Measurements from ENCODE around the gene APPL2.

Gene APPL2, protein sequence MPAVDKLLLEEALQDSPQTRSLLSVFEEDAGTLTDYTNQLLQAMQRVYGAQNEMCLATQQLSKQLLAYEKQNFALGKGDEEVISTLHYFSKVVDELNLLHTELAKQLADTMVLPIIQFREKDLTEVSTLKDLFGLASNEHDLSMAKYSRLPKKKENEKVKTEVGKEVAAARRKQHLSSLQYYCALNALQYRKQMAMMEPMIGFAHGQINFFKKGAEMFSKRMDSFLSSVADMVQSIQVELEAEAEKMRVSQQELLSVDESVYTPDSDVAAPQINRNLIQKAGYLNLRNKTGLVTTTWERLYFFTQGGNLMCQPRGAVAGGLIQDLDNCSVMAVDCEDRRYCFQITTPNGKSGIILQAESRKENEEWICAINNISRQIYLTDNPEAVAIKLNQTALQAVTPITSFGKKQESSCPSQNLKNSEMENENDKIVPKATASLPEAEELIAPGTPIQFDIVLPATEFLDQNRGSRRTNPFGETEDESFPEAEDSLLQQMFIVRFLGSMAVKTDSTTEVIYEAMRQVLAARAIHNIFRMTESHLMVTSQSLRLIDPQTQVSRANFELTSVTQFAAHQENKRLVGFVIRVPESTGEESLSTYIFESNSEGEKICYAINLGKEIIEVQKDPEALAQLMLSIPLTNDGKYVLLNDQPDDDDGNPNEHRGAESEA

DNA sequence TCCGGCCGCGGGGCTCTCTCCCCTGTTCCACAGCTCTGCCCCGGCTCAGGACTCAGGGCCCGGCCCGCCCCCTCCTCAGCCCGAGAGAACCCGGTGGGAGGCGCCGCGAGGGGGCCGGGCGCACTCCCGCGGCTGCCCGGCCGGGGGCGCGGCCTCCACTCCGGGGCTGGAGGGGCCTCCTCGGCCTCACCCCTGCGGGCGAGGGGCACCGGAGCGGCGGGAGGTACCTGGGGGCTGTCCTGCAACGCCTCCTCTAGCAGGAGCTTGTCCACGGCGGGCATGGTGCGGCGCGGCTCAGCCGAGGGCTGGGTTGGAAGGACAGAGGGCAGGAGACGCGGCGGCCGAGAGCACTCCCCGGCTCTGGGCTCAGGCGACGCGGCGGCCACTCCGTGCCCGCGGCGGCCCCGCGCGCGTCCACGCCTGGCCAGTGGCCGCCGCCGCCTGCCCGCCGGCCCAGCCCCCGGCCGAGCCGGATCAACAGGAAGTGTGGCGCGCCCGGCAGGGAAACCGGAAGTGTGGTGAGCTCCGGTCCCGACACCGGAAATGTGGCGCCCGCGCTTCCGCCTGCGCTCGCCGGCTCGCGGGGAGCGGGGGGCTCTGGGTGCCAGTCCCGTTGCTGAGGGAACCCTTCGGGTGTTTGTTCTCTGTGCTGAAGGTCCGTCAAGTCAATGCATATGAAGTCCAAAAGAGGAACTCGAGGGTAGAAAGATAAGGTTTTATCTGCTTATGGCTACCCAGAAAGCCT lies at the start of gene APPL2:
Gene APPL2, minus strand, starts transcription at position 443 of the 745 bp plus-strand sequence. Its CDS starts 162 bp downstream, at position 281.
- peak; percentile 77 for DNase-seq

DNA sequence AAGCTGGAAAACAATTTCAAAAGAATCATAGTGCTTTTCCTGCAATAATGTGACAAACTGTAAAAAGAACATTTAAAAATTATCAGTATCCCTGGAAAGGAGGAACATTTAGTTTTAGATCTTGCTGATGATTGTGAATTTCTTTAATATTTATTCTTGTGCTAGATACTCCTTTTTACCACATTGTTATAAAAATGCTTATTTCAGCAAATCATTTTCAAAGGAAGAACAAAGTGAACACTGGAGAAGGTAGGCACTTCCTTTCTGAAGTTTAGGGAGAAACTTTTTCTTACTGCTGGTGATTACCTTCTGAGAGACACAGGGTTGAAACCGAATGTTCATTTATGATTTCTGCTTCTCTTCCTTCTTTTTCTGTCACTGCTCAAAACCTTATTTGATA lies 49.4 kb upstream of the APPL2 start:
- DNase-seq: no peak

DNA sequence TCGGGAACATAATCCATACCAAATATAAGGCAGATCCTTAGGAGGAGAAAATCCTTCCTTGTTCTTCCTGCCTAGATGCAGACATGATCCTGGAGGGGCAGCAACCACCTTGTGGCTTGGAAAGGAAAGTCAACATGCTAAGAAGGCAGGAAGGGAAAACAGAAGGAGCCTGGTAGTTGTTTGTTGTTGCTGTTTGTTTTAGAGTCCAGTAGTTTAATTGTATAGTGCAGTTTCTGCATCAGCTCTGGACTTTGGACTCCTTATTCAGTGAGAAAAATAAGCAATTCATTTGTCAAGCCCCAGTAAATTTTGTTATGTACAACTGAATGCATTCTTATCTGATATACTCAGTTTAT lies 45.7 kb upstream of the APPL2 start:
- no peak for DNase-seq

DNA sequence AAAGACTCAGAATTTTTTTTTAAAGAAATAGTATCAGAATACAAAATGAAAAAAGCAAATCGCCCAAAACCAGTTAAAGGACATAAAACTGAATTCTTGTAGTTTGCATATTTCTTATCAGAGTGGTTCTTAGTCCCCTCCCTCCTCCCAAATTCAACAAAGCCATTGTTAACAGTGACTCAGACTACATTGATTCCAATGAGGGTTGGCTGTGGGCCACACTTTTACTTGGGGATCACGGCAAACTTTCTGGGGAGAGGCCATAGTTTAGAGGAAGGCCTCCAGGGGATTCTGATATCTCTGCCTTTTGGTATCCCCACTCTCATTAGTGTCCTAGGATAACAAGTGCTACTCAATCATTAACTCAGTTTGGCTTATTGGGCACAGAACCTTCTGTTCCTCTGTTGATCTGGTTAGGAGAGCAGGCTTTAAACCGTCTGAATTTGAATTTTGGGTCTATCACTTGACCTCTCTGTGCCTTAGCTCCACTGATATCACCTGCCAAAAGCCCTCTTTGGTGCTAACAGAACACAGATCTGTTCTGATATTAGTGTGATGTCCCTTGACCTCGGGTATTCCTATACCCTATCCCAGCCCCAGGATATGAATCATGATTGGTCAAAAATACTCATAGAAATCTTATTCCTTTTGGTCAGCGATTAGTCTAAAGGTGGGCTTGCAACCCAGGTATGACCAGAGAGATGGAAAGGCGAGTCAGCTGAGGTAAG lies 45.2 kb upstream of the APPL2 start:
- no peak for DNase-seq

DNA sequence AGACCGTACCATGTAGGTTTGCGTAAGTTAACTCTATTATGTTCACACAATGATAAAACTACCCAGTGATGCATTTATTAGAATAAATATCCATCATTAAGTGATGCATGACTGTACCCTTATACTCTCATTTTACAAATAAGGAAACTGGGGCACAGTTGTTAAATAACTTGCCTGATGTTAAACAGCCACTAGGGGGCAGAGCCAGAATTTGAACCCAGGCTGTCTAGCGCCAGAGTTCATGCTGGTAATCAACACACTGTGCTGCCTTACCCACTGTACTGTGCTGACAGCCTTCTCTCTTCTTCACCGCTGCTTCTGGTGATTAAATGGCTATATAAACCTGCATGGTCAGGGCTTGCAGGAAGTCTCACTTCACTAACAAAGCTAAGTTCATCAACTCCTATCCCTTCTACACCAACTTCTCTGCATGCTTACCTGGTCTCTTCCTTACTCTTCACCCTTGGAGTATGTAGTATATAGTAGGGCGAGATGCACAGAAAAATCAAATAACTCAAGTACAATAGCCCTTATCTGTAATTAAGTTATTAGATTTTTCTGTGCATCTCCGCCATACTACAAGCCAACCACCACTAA lies 43.6 kb upstream of the APPL2 start:
- peak; percentile 2 for DNase-seq

DNA sequence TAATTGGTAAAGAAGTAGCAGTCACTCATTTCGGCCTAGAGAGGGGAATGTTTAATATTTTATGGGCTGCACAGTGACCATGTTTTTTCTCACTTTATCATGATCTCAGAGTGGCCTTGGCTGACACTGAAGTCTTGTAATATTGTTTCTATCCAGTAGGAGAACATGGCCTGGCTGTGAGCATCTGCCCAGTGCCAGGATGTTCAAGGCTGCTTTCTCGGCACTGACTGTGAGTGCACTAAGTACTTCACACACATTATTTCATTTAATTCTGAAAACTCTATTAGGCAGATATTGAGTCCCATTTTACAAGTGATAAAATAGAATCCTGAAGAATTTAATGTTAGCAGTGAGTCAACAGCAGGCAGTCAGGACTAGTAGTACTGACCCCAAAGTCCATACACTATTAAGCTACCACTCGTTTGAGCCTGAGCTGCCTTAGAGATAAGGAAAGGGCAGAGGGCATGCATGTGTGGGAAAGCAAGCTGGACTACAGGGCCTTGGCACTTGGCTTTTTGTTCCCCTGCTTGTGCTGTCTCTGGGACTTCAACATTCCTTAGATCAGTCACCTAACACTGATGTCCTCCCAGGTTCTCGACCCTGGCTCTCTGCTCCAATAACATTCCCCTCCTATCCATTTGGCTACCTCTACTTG lies 42.2 kb upstream of the APPL2 start:
- DNase-seq: no peak

DNA sequence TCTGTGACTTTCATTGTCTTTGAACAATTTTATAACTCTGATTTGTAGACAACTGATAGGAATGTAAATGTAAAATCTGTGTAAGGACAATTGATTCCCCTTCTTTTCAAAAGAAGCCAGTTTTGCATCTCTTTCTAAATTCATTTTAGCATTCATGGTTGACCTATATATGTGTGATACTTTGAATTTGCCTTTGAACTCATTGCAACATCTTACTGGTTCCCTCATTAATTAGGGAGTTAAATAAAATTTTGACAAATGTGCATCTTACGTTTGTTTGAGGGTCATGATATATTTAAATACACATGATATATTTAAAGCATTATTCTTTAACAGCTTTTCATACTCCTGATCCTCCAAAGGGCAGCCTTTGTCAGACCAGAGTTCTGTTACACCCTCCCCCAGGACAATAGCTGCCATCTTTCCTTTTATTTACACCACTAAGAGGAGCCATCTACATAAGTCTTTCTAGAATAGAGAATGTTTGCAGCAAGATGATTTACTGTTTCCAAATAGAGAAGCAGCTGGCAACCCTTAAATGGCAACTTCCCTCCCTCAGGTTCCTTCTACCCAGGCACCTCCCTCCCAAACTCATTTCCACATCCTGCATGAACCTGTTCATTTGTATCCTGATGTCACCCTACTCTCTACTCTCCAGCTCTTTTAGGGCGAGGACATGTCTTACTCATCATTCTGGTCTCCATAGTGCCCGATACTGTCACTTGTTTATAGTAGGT lies 40.2 kb upstream of the APPL2 start:
- no peak for DNase-seq

DNA sequence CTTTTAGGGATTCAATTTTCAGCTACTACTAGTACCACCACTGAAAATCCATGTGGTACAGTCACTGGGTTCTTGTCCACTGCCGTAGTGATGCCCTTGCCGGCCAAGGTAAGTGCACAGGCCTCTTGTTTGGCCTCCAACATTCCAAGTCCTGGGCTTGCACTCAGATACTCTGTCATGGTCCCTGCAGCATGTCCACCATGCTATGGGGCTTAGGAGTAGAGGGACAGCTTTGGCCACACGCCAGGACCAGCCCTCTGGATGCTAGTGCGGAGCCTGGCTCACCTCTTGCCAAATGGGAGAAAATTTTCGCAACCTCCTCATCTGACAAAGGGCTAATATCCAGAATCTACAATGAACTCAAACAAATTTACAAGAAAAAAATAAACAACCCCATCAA lies 38.6 kb upstream of the APPL2 start:
- DNase-seq: no peak

DNA sequence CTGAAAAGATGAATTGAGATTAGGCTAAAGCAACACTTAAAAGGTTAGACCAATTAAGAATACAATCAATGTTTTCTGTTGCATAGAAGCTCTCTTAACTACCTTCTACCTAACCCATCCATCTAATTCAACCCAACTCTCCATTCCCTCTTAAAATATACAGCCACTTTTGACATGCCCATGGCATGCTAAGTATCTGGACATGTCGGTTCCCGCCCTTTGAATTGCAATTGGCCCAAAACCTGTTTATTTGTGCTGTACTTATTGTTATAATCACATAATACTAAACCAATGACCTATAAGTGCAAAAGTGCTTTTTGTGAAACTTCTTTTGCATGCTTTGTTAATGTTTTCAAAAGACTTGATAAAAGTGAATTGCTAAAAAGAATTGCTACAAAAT lies 37.6 kb upstream of the APPL2 start:
- DNase-seq: no peak

DNA sequence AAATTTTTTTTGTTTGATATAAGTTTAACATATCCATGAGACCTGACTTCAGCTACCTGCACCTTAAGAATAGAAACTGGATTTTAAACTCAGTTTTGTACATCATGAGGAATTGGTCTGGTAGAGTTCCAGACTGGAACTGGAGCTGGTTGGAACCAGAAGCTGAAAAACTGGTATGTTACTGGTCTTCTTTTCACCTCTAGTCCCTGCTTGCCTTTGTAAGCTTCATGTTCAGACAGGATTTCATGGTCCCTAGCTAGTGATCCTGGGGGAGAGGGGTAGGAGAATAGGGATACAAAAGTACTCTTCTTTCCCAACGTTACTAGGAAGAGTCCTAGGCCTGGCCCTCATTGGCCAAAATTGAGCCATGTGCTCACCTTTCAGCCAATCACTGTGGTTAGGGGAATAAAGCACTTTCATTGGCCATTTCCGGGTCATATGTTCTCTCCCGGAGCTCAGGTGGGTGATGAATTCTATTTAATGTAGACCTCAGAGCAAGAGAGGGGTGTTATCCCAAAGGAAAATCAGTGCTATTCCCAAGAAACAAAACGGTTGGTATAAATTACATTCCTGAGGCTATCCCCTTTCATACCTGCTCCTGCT lies 36.9 kb upstream of the APPL2 start:
- DNase-seq: no peak

DNA sequence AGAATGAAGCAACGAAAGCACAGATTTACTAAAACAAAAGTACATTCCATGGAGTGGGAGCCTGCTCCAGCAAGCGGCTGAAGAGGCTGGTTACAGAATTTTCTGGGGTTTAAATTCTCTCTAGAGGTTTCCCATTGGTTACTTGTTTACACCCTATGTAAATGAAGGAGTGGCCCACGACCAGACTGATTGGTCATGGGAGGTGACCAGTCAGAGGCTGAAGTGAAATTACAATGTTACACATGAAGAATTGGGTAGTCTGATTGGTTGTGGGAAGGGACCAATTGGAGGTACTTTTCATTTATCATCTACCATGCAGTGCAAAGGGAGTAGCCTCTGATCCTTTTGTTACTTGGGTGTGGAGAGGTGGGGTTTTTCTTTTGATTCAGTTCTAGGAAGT lies 36.2 kb upstream of the APPL2 start:
- no peak for DNase-seq

DNA sequence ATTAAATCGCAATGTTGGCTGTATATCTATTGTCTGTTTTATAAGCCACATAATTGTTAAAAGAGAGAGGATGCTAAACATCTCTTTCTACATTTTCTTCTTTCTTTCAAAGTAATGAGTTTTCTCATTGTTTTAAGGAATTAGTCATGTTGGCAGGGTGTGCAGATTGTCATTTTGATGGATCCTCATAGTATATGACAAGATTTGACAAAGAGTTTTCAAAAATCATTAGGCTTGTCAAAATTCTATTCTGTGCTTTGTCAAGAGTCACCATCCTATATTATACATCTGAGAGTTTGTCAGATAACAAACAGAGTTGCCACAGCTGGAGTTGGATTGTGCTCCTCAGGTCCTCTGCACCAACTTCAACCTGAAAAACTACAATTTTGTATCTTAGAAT lies 35.4 kb upstream of the APPL2 start:
- DNase-seq: no peak

DNA sequence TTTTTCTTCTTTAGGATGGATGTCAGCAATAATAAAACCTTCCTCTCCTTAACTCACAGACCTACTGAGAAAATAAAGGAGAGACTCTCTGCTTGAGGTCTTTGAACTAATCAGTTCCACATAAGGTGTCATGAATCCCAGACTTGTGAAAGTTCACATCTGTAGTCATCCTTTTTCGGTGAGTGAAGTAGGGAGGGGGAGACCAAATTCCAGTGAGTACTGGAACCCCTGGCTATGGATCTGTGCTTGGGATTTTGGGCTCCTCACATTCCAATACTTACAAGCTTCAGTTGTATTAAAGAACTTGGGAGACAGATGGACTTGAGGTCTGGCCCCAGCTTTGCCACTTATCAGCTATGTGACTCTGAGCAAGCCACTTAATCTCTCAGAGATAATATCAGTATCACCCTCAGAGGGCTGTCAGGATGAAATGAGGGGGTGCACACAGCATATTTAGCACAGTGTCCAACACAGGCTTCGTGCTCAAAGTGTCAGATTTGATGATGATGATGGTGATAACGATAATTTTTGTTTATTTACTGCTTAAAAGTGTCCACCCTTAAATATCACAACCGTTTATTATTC lies 34.8 kb upstream of the APPL2 start:
- no peak for DNase-seq

DNA sequence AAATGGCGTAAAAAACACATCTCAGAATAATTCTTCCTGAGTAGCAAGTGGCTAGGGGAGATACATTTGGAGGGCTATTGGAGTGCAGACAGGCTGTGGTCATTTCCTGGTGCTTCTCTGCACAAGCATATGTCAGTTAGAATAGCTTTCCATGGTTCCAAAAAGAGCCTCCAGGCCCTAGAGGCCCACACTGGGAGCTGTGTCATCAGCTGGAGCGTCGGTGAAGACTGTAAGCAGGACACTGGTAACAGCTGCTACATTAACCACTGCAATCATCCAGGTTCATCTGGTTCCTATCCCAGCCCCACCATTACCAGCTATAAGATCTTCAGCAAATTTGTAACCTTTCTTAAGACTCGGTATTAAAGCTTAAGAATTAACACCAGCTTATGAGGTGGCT lies 31.7 kb upstream of the APPL2 start:
- no peak for DNase-seq

DNA sequence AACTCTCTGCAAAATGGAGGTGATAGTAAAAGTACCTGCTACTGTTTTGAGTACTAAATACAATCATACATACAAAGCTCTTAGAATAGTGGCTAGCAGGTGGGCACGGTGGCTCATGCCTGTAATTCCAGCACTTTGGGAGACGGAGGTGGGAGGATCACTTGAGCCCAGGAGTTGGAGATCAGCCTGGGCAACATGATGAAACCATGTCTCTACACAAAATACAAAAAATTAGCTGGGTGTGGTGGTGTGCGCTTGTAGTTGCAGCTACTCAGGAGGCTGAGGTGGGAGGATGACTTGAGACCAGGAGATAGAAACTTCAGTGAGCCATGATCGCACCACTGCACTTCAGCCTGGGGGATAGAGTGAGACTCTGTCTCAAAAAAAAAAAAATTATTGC lies 28.8 kb upstream of the APPL2 start:
- DNase-seq: no peak

DNA sequence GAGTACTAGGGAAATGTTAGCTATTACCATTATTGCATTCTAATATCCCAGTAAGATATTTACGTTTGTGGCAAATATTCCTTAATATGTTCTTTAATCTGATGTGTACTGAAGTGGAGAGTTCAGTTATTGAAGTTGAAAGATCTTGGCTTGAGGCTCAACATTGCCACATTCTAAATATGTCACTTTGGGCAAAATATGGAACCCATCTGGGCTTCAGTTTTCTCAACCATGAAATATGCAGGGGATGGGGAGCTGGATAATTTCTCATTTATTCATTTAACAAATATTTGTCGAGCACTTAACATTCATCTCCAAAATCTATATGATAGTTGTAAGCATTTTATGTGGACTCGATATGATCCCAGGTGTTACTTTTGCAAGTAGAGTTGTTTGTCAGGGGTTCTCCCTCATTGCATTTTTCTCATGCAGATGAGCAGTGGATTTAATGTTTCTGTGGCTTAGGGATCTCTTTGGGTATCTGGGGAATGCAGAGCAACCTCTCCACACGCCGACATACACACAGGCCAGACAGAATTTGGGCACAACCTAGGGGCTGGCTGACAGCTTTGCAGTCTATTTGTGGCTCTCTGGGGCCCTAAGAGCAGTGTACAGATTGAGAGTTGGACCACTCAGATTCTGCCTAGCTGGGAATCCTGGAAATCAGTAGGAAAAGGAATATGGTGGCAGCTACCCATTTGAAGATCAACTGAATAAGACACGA lies 26.6 kb upstream of the APPL2 start:
- DNase-seq: no peak

DNA sequence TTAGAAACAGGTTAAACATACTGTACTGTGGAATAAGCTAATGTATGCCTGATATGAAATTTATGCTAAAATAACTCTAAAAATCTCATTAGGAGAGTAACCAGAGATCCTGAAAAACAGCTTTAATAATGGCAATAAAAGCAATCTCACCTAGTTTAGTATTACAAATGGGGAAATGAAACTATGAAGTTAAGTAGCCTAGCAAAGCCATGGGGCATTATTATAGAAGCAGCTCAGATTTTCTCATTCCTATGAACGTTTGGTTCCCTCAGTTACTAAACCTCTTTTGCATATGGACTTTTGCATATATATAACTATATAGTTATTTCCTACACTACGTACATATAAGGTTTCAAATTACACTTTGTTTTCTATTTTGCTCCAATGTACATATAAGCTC lies 25.0 kb upstream of the APPL2 start:
- DNase-seq: no peak

DNA sequence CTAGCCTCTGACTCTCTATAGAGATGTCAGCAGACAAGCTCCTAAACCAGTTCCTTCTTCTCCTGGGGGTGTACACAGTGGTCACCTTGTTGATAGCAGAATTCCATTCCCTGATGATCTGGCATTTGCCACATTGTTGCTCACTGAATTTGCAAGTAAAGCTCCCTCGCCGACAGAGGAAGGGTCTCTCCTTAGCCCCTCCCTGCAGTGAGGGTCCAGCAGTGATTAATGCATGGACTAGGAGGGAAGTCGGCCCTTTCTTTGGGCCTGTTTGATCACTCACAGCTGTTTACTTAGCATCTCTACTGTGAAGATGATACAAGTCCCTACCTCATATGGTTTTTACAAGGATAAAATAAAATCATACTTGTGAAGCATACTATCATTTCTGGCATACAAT lies 23.3 kb upstream of the APPL2 start:
- DNase-seq: no peak

DNA sequence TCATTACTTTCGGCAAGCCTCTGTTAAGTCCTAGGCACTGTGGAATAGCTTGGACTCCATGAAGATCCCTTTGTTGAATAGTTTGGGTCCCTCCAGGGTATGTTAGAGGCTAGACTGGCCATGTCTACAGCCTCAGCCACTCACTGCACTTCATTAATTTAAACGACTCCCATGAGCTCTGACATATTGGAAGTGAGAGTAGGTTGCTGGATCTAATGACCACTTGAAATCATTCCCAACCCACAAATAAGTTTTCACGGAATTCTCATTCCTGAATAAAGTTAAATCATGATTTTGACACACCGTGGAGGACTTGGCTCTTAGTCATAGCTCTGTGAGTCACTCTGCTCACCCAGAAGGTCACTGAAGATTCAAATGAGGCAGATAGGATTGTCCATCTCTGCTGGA lies 21.4 kb upstream of the APPL2 start:
- DNase-seq: no peak

DNA sequence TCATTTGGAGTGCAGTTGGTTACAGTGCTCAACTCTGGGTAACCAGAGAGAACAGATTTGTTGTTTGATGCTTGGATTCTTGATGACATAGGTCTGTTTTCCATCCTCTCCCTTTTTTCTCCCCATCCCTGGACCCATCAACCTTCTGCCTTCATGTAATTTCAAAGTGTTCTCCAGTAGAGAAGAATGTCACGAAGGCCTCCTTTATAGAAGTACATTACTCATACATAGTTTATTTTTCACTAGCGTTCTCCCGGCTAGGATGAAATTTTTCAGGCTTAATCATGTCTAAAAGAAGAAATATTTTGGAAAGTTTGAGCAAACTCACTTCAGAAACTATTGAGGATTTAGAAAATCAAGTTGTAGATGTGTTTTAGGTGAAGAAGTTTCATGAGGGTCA lies 20.9 kb upstream of the APPL2 start:
- DNase-seq: no peak

Measured in activated effector memory CD4-positive, alpha-beta T cell treated with Interleukin-2 at 50 U/mL for 16 hours (primary cell).